HG02678 (cell line): Measurements from ENCODE around the gene CST11.

Source experiments
- ATAC-seq: cut with Tn5 transposase; IDR thresholded peaks from one replicate; pipeline ENCODE4 v1.9.1; 2021; ENCODE audit warnings: mild to moderate bottlenecking, moderate library complexity; ENCODE audit not compliant: unreplicated experiment

CST11 gene

GRCh38 chr20:23454816-23455215, 2.1 kb upstream of the CST11 start:
- no peak for ATAC-seq

- ATAC-seq = no peak
Measured at GRCh38 chr20:23453549-23454543, 1.2 kb upstream of the CST11 start.

GRCh38 chr20:23451956-23452487, 654 bp downstream of the CST11 start:
- ATAC-seq = no peak

- ATAC-seq = no peak
Measured at GRCh38 chr20:23450877-23451276, 1.8 kb downstream of the CST11 start.

GRCh38 chr20:23449421-23449820, 3.3 kb downstream of the CST11 start:
- ATAC-seq = no peak

- ATAC-seq = no peak
Measured at GRCh38 chr20:23448167-23448566, 4.5 kb downstream of the CST11 start.

- peak; percentile 57 for ATAC-seq
Measured at GRCh38 chr20:23446505-23446904, 6.2 kb downstream of the CST11 start.

GRCh38 chr20:23445596-23446217, 7.0 kb downstream of the CST11 start:
- no peak for ATAC-seq

- ATAC-seq = no peak
Measured at GRCh38 chr20:23444859-23445258, 7.8 kb downstream of the CST11 start.

- ATAC-seq = no peak
Measured at GRCh38 chr20:23442436-23442835, 10.2 kb downstream of the CST11 start.

- ATAC-seq = peak; percentile 76
Measured at GRCh38 chr20:23441850-23442313, 10.8 kb downstream of the CST11 start.

- ATAC-seq = no peak
Measured at GRCh38 chr20:23440004-23440403, 12.7 kb downstream of the CST11 start.

- no peak for ATAC-seq
Measured at GRCh38 chr20:23438661-23439060, 14.0 kb downstream of the CST11 start.

- ATAC-seq = no peak
Measured at GRCh38 chr20:23437126-23437899, 15.4 kb downstream of the CST11 start.

- ATAC-seq = no peak
Measured at GRCh38 chr20:23436681-23437080, 16.0 kb downstream of the CST11 start.

GRCh38 chr20:23435626-23436539, 16.8 kb downstream of the CST11 start:
- ATAC-seq = no peak

- ATAC-seq = no peak
Measured at GRCh38 chr20:23434521-23435313, 18.0 kb downstream of the CST11 start.

GRCh38 chr20:23433628-23434027, 19.0 kb downstream of the CST11 start:
- ATAC-seq = no peak

- no peak for ATAC-seq
Measured at GRCh38 chr20:23425129-23425528, 27.5 kb downstream of the CST11 start.
